Dermis microvascular lymphatic vessel endothelial cell (primary cell): ENCODE results near the gene DCUN1D2. TPM values are rescaled to one million over a fixed set of nuclear protein-coding genes. Genes with fewer than 3 reads are reported as not detected.

Experiments used
- DNase-seq, 2 donors: peaks; one replicate each; pipeline versions ENCODE4 v3.0.0 to v3.0.0-alpha.2; 2010; ENCODE audit warnings: low read depth in 2 of 2
- total RNA-seq: library from RNA; depleted of rRNA; stranded (reverse); fragments of >200 nt; gene quantifications from 2 replicates; pipeline ENCODE4 v1.2.1, GENCODE V29; 2014

DCUN1D2 gene
- total RNA-seq, 1 donor from 2014 or later, result 5.4 TPM

GRCh38 chr13:113519556-113519955, 29.0 kb upstream of the DCUN1D2 start:
- DNase-seq, result no peak

GRCh38 chr13:113518076-113518803, 27.7 kb upstream of the DCUN1D2 start:
- no peak for DNase-seq

GRCh38 chr13:113514847-113515246, 24.3 kb upstream of the DCUN1D2 start:
- DNase-seq, result no peak

GRCh38 chr13:113513761-113514160, 23.2 kb upstream of the DCUN1D2 start:
- DNase-seq, result no peak

- DNase-seq, result no peak
Observed at GRCh38 chr13:113511361-113511760, 20.9 kb upstream of the DCUN1D2 start.

GRCh38 chr13:113510871-113511270, 20.4 kb upstream of the DCUN1D2 start:
- DNase-seq, result no peak

GRCh38 chr13:113509989-113510388, 19.5 kb upstream of the DCUN1D2 start:
- DNase-seq, result no peak

- DNase-seq, result no peak
Observed at GRCh38 chr13:113508521-113509254, 18.2 kb upstream of the DCUN1D2 start.

GRCh38 chr13:113507505-113508345, 17.2 kb upstream of the DCUN1D2 start:
- DNase-seq, result no peak

GRCh38 chr13:113506871-113507388, 16.4 kb upstream of the DCUN1D2 start:
- no peak for DNase-seq

- no peak for DNase-seq
Observed at GRCh38 chr13:113506025-113506685, 15.6 kb upstream of the DCUN1D2 start.

- DNase-seq, result no peak
Observed at GRCh38 chr13:113502686-113503085, 12.2 kb upstream of the DCUN1D2 start.

GRCh38 chr13:113500530-113501265, 10.2 kb upstream of the DCUN1D2 start:
- DNase-seq, result no peak

GRCh38 chr13:113499936-113500335, 9.4 kb upstream of the DCUN1D2 start:
- DNase-seq, result no peak

GRCh38 chr13:113498905-113499304, 8.4 kb upstream of the DCUN1D2 start:
- DNase-seq, result no peak

GRCh38 chr13:113497217-113497616, 6.7 kb upstream of the DCUN1D2 start:
- no peak for DNase-seq

- DNase-seq, result peak in 1 of 2 donors; percentile 26
Observed at GRCh38 chr13:113495494-113496210, 5.1 kb upstream of the DCUN1D2 start.

GRCh38 chr13:113493315-113493951, 2.9 kb upstream of the DCUN1D2 start:
- peak; percentile 73 to 97 for DNase-seq

- DNase-seq, result no peak
Observed at GRCh38 chr13:113491982-113492381, 1.5 kb upstream of the DCUN1D2 start.
